ENCODE results near the gene SSRP1. TPM values are rescaled to one million over a fixed set of nuclear protein-coding genes. Genes with fewer than 3 reads are reported as not detected.

Gene SSRP1
- total and polyA plus RNA-seq, 3 experiments from 2014 or later, result 44.5 to 314 (median 308) TPM

DNA sequence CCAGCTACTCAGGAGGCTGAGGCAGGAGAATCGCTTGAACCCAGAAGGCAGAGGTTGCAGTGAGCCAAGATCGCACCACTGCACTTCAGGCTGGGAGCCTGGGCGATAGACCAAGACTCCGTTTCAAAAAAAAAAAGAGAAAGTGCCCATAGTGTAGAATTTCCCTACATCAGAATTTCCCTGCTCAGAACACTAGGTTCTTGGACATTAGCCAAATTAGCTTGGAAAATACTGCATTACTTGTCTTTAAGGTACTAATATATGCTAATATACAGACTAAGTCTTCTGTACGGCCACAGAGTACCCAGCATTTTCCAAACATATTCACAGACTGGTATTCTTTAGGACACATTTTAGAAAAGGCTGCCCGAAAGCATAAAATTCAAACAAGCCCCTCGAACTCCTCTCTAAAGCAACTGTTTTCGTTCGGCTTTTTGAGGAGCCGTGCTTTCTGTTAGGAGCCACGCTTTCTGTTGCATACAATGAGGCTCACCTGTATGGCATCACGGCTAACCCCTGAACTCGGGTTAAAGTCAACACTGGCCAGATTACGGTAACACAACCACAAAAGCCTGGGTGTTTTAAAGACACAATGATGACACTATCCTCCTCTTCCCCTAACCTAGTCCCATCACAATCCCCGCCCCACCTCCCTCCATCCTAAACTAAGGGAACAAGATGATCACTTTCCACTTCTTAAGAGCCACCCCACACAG lies 29.4 kb downstream of the SSRP1 start:
- Mint-ChIP-seq H3K9me3 (peaks cover 0 to under 1% (median 0%) of the 10 kb centered on the region in 5 donors), H3K27me3 (no peaks in the 10 kb centered on the region), H3K4me1 (peaks cover 0 to 7% (median under 1%) of the 10 kb centered on the region in 3 donors), H3K36me3 (peaks cover 2 to 11% (median 2%) of the 10 kb centered on the region in 3 donors), H3K27ac (no peak overlapping the region), H3K4me3 (no peak overlapping the region)
- Histone ChIP-seq H3K4me1 (ENCODE audit: insufficient read depth, low read length) (no peaks in the 10 kb centered on the region), H3K9me3 (ENCODE audit: low read length) (no peaks in the 10 kb centered on the region), H3K27me3 (ENCODE audit: insufficient read depth, low read length, poor library complexity, severe bottlenecking) (no peaks in the 10 kb centered on the region), H3K27ac (ENCODE audit: low read depth, low read length) (no peak overlapping the region), H3K4me3 (ENCODE audit: low read length) (no peak overlapping the region), H3K36me3 (ENCODE audit: insufficient read depth, low read length) (no peaks in the 10 kb centered on the region)
- CTCF ChIA-PET, result no interaction called here
- POLR2A ChIA-PET, result no interaction called here
- no peak for DNase-seq

DNA sequence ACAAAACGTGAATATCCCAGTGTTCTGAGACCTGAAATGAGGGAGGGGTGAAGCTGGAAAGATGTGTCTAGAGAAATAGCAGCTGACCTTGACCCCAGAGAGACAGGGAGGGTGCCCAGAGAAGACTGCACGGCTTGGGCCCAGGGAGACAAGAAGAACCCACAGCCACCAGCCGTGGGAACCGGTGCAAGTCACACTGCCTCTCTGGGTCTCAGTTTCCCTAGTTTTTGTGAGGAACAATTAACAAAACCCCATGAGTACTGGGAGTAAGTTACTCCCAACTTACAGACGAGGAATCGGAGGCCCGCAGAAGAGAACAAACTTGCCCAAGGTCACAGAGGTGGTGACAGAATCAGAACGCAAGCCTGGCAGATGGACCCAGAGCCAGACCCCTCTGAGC lies 30.2 kb downstream of the SSRP1 start:
- H3K27me3 Mint-ChIP-seq, result no peaks in the 10 kb centered on the region
- Histone ChIP-seq H3K4me1 (ENCODE audit: insufficient read depth, low read length) (no peaks in the 10 kb centered on the region), H3K27me3 (ENCODE audit: insufficient read depth, low read length, poor library complexity, severe bottlenecking) (no peaks in the 10 kb centered on the region), H3K9me3 (ENCODE audit: low read length) (no peaks in the 10 kb centered on the region), H3K4me3 (ENCODE audit: low read length) (no peak overlapping the region), H3K27ac (ENCODE audit: low read depth, low read length) (no peak overlapping the region), H3K36me3 (ENCODE audit: insufficient read depth, low read length) (no peaks in the 10 kb centered on the region)
- H3K9me3 Mint-ChIP-seq, result peaks cover 0 to 1% (median 0%) of the 10 kb centered on the region in 5 donors
- DNase-seq, result no peak
- ChIA-PET CTCF (no interaction called here), POLR2A (no interaction called here)
- H3K4me1 Mint-ChIP-seq, result peaks cover 0 to under 1% (median 0%) of the 10 kb centered on the region in 3 donors
- peaks cover 5 to 19% (median 9%) of the 10 kb centered on the region in 3 donors for H3K36me3 Mint-ChIP-seq
- H3K27ac Mint-ChIP-seq, result no peak overlapping the region
- no peak overlapping the region for H3K4me3 Mint-ChIP-seq

DNA sequence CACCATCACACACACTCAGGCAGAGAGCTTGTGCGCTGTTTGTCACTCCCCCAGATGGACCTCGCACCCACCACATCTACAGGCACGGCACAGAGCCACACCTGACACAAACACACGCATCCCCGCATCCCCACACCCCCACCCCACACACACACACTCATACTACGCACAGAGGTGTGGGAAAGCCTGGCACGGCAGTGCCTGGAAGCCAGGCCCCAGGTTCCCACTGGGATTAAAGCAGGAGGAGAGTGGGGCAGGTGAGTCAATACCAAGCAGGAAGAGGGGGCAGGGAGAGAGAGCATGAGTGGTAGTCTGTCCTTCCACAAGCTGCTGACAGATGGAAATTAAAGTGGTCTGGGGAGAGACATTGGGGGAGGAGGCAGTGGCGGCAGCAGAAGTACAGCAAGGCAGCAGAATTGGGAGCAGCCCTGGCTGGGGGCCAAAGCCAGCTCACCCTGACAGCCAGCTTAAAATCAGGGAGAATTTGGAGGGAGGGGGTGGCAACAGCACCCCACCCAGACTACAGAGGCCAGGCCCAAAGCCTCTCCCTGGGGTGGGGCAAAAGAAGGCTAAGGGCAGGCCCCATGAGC lies 31.6 kb downstream of the SSRP1 start:
- H3K27me3 Mint-ChIP-seq, result no peaks in the 10 kb centered on the region
- Histone ChIP-seq H3K4me1 (ENCODE audit: insufficient read depth, low read length) (no peaks in the 10 kb centered on the region), H3K4me3 (ENCODE audit: low read length) (no peak overlapping the region), H3K27ac (ENCODE audit: low read depth, low read length) (no peak overlapping the region), H3K9me3 (ENCODE audit: low read length) (peaks cover 4% of the 10 kb centered on the region), H3K36me3 (ENCODE audit: insufficient read depth, low read length) (no peaks in the 10 kb centered on the region), H3K27me3 (ENCODE audit: insufficient read depth, low read length, poor library complexity, severe bottlenecking) (no peaks in the 10 kb centered on the region)
- no peak for DNase-seq
- peaks cover under 1 to 8% (median 6%) of the 10 kb centered on the region in 5 donors for H3K9me3 Mint-ChIP-seq
- ChIA-PET CTCF (no interaction called here), POLR2A (no interaction called here)
- H3K4me3 Mint-ChIP-seq, result no peak overlapping the region
- no peak overlapping the region for H3K27ac Mint-ChIP-seq
- no peaks in the 10 kb centered on the region for H3K4me1 Mint-ChIP-seq
- H3K36me3 Mint-ChIP-seq, result peaks cover 11 to 32% (median 20%) of the 10 kb centered on the region in 3 donors

DNA sequence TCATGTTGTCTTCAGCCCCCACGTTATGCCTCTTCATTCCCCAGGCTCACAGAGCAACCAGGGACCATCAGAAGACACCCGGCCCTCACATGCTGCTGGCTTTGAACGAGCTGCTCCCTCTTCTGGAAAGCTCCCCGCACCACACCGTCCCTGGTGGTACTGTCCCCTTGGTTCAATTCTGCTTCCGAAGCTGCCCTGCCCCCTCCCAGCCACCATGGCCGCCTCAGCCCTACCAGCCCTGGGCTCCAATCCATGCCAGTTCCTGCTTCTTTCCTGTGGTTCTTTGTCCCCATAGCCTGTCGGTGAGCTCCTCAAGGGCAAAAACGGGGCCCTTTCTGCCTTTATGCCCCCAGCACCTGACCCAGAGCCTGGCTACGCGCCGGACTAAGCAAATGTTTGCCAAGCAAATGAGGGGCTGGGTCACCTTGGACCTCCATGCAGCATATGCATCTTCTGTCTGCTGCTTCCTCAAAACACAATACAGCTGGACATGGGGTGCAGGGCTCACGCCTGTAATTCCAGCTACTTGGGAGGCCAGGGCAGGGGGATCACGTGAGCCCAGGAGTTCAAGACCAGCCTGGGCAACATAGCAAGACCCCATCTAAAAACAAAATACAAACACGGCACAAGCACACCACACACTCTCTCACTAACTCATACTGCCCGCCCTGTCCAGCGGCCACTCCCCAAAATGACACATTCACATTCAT lies 32.3 kb downstream of the SSRP1 start:
- Histone ChIP-seq H3K27ac (ENCODE audit: low read depth, low read length) (no peak overlapping the region), H3K4me3 (ENCODE audit: low read length) (no peak overlapping the region), H3K36me3 (ENCODE audit: insufficient read depth, low read length) (no peaks in the 10 kb centered on the region), H3K9me3 (ENCODE audit: low read length) (peaks cover 5% of the 10 kb centered on the region), H3K27me3 (ENCODE audit: insufficient read depth, low read length, poor library complexity, severe bottlenecking) (no peaks in the 10 kb centered on the region), H3K4me1 (ENCODE audit: insufficient read depth, low read length) (no peaks in the 10 kb centered on the region)
- POLR2A ChIA-PET, result no interaction called here
- CTCF ChIA-PET, result no interaction called here
- Mint-ChIP-seq H3K4me1 (no peaks in the 10 kb centered on the region), H3K36me3 (peaks cover 11 to 33% (median 27%) of the 10 kb centered on the region in 3 donors), H3K27ac (no peak overlapping the region), H3K4me3 (no peak overlapping the region), H3K9me3 (peaks cover 3 to 12% (median 6%) of the 10 kb centered on the region in 5 donors), H3K27me3 (no peaks in the 10 kb centered on the region)
- no peak for DNase-seq

DNA sequence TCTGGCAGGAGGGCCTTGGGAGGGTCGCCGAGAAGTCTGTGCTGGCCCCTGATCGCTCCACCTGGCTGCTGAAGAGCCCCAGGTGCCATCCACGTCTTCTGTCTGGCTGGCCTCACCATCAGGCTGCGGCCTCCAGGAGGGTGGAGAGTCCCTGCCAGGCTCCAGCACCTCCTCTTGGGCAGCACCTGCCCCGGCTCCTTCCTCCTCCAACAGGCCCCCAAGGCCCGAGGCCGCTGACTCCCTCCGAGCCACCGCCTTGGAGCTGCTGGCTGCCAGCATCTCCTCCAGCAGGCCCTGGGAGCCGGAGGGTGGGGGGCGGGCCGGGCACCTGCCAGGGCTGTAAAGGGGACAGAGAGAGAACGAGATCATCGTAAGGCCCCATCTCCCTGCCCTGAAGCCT lies 33.2 kb downstream of the SSRP1 start:
- H3K4me3 ChIP-seq (ENCODE audit: low read length), result no peak overlapping the region
- H3K27me3 ChIP-seq (ENCODE audit: insufficient read depth, low read length, poor library complexity, severe bottlenecking), result no peaks in the 10 kb centered on the region
- no peak overlapping the region for H3K27ac Mint-ChIP-seq
- peaks cover 11 to 34% (median 34%) of the 10 kb centered on the region in 3 donors for H3K36me3 Mint-ChIP-seq
- POLR2A ChIA-PET, result no interaction called here
- H3K9me3 Mint-ChIP-seq, result peaks cover 3 to 14% (median 6%) of the 10 kb centered on the region in 5 donors
- peaks cover 5% of the 10 kb centered on the region for H3K9me3 ChIP-seq (ENCODE audit: low read length)
- H3K27me3 Mint-ChIP-seq, result no peaks in the 10 kb centered on the region
- no peaks in the 10 kb centered on the region for H3K4me1 ChIP-seq (ENCODE audit: insufficient read depth, low read length)
- DNase-seq, result no peak
- H3K27ac ChIP-seq (ENCODE audit: low read depth, low read length), result no peak overlapping the region
- H3K4me1 Mint-ChIP-seq, result no peaks in the 10 kb centered on the region
- no peak overlapping the region for H3K4me3 Mint-ChIP-seq
- H3K36me3 ChIP-seq (ENCODE audit: insufficient read depth, low read length), result no peaks in the 10 kb centered on the region
- CTCF ChIA-PET, result no interaction called here

DNA sequence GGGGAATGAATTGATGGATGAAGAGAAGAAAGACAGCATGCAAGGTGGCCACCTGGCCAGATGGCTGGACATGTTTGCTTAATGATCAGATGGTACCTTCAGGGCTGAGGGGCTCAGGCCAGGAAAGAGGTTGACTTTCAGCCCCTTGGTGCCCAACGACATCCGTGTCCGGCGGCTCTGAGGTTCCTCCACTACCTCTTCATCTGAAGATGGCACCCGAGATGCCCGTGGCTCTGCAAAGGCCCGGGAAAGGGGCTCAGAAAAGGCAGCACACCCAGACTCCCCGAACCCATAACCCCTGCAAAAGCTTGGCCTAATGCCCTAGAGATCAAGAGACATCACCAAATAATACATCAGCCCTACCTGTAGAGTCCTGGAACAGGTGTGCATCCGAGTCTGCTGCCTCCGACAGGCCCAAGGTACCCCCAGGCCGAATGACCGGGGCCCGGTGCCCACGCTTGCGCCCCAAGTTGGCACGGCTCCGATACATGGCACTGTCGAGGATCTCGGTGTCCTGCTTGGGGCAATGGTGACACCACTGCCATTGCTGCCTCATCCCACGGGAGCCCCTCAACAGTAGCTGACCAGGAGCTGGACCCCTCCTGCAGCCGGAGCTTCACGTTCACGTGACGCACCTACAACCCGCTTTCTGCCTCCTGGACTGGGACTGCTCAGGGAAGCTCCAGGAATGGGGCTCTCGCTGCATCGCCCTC lies 33.8 kb downstream of the SSRP1 start:
- POLR2A ChIA-PET, result no interaction called here
- H3K27ac ChIP-seq (ENCODE audit: low read depth, low read length), result no peak overlapping the region
- peaks cover 3 to 14% (median 6%) of the 10 kb centered on the region in 5 donors for H3K9me3 Mint-ChIP-seq
- H3K4me3 ChIP-seq (ENCODE audit: low read length), result no peak overlapping the region
- CTCF ChIA-PET, result no interaction called here
- H3K9me3 ChIP-seq (ENCODE audit: low read length), result peaks cover 5% of the 10 kb centered on the region
- peak overlapping the region in 1 of 7 donors; percentile 65 for H3K4me3 Mint-ChIP-seq
- H3K27me3 ChIP-seq (ENCODE audit: insufficient read depth, low read length, poor library complexity, severe bottlenecking), result no peaks in the 10 kb centered on the region
- no peaks in the 10 kb centered on the region for H3K4me1 ChIP-seq (ENCODE audit: insufficient read depth, low read length)
- DNase-seq, result no peak
- H3K27ac Mint-ChIP-seq, result peak overlapping the region in 1 of 8 donors; percentile 24
- H3K36me3 Mint-ChIP-seq, result peaks cover 11 to 37% (median 34%) of the 10 kb centered on the region in 3 donors
- no peaks in the 10 kb centered on the region for H3K27me3 Mint-ChIP-seq
- H3K36me3 ChIP-seq (ENCODE audit: insufficient read depth, low read length), result no peaks in the 10 kb centered on the region
- H3K4me1 Mint-ChIP-seq, result no peaks in the 10 kb centered on the region

DNA sequence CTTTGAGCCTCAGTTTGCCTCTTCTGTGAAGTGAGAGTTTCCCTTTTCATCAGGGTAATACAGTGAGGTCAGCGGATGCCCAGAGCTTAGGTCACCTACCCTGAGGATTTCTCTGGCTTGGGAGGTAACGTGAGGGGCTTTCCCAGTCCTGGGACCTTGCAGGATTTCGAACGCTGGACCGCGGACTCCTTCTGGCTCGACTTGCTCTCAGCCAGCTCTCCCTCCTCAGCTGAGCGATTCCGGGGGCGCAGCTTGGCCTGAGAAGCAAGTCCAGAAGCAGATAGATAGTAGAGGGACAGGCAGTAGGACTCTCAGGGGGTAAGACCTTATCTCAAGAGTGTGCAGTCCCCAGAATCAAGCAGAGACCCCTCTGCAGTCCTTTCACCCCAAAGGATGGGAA lies 34.9 kb downstream of the SSRP1 start:
- H3K27me3 Mint-ChIP-seq, result peaks cover 0 to 1% of the 10 kb centered on the region in 2 donors
- H3K4me3 Mint-ChIP-seq, result no peak overlapping the region
- DNase-seq, result no peak
- no peak overlapping the region for H3K27ac ChIP-seq (ENCODE audit: low read depth, low read length)
- H3K27ac Mint-ChIP-seq, result no peak overlapping the region
- no peaks in the 10 kb centered on the region for H3K27me3 ChIP-seq (ENCODE audit: insufficient read depth, low read length, poor library complexity, severe bottlenecking)
- no peaks in the 10 kb centered on the region for H3K36me3 ChIP-seq (ENCODE audit: insufficient read depth, low read length)
- ChIA-PET CTCF (no interaction called here), POLR2A (no interaction called here)
- H3K4me1 Mint-ChIP-seq, result no peaks in the 10 kb centered on the region
- H3K36me3 Mint-ChIP-seq, result peaks cover 11 to 39% (median 34%) of the 10 kb centered on the region in 3 donors
- peaks cover 5% of the 10 kb centered on the region for H3K9me3 ChIP-seq (ENCODE audit: low read length)
- peaks cover 3 to 14% (median 6%) of the 10 kb centered on the region in 5 donors for H3K9me3 Mint-ChIP-seq
- no peak overlapping the region for H3K4me3 ChIP-seq (ENCODE audit: low read length)
- H3K4me1 ChIP-seq (ENCODE audit: insufficient read depth, low read length), result no peaks in the 10 kb centered on the region
